Ishikawa (cell line): ENCODE data around the gene MNX1.

ENCODE experiments used
- CEBPB ChIP-seq: IDR thresholded peaks from 2 replicates; pipeline ENCODE4 v1.6.1; 2012
- CREB1 ChIP-seq: IDR thresholded peaks from 2 replicates; pipeline ENCODE4 v1.6.1; 2012; ENCODE audit warnings: low read depth
- EP300 ChIP-seq: IDR thresholded peaks from 2 replicates; pipeline ENCODE4 v1.6.1; 2012; ENCODE audit warnings: borderline replicate concordance
- FOXM1 ChIP-seq: IDR thresholded peaks from 2 replicates; pipeline ENCODE4 v1.6.1; 2012; ENCODE audit warnings: low read depth, borderline replicate concordance
- NFIC ChIP-seq: IDR thresholded peaks from 2 replicates; pipeline ENCODE4 v1.6.1; 2012
- RAD21 ChIP-seq: IDR thresholded peaks from 2 replicates; pipeline ENCODE4 v1.6.1; 2012; ENCODE audit warnings: low read depth
- TAF1 ChIP-seq: IDR thresholded peaks from 2 replicates; pipeline ENCODE4 v1.6.1; 2012; ENCODE audit warnings: low read depth, mild to moderate bottlenecking
- TCF12 ChIP-seq: IDR thresholded peaks from 2 replicates; pipeline ENCODE4 v1.6.1; 2012; ENCODE audit warnings: low read depth
- TEAD4 ChIP-seq: IDR thresholded peaks from 2 replicates; pipeline ENCODE4 v1.6.1; 2012
- YY1 ChIP-seq: IDR thresholded peaks from 2 replicates; pipeline ENCODE4 v1.6.1; 2012; ENCODE audit warnings: low read depth
- ZBTB7A ChIP-seq: IDR thresholded peaks from 2 replicates; pipeline ENCODE4 v1.6.1; 2012; ENCODE audit warnings: low read depth
- TF ChIP-seq, protein P1 (sequence below): IDR thresholded peaks from 2 replicates; pipeline ENCODE4 v1.6.1; 2012
- TF ChIP-seq, protein P2 (sequence below): IDR thresholded peaks from 2 replicates; pipeline ENCODE4 v1.6.1; 2012
- TF ChIP-seq, protein P3 (sequence below): IDR thresholded peaks from 2 replicates; pipeline ENCODE4 v1.6.1; 2012; ENCODE audit warnings: low read depth, mild to moderate bottlenecking

MNX1 gene

DNA sequence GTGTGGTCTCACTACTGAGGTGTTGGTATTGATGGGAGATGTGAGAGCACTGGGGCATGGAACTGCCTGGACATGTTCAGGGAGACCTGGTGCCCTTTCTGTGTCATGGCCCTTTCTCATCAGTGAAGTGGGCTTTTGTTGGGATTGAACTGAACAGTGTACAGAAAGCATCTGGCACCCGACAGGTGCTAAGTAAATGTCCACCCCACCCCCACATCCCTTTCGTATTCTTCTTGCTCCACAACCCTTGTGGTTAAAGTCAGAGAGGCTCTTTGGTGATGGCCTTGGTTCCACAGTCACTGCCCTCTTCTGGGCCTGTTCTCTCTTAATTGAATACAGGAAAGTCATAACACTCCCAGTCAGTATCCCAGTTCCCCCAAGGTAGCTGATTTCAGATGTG is 55.5 kb downstream of the MNX1 start:
- TF ChIP-seq CREB1 (no peak), CEBPB (no peak), ZBTB7A (no peak), TAF1 (no peak), YY1 (no peak), NFIC (no peak), TEAD4 (no peak), TCF12 (no peak), RAD21 (no peak), EP300 (no peak), FOXM1 (no peak)
- TF ChIP-seq, protein P1, sequence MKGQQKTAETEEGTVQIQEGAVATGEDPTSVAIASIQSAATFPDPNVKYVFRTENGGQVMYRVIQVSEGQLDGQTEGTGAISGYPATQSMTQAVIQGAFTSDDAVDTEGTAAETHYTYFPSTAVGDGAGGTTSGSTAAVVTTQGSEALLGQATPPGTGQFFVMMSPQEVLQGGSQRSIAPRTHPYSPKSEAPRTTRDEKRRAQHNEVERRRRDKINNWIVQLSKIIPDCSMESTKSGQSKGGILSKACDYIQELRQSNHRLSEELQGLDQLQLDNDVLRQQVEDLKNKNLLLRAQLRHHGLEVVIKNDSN, result no peak
- TF ChIP-seq, protein P2, sequence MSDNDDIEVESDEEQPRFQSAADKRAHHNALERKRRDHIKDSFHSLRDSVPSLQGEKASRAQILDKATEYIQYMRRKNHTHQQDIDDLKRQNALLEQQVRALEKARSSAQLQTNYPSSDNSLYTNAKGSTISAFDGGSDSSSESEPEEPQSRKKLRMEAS, result no peak
- TF ChIP-seq, protein P3, sequence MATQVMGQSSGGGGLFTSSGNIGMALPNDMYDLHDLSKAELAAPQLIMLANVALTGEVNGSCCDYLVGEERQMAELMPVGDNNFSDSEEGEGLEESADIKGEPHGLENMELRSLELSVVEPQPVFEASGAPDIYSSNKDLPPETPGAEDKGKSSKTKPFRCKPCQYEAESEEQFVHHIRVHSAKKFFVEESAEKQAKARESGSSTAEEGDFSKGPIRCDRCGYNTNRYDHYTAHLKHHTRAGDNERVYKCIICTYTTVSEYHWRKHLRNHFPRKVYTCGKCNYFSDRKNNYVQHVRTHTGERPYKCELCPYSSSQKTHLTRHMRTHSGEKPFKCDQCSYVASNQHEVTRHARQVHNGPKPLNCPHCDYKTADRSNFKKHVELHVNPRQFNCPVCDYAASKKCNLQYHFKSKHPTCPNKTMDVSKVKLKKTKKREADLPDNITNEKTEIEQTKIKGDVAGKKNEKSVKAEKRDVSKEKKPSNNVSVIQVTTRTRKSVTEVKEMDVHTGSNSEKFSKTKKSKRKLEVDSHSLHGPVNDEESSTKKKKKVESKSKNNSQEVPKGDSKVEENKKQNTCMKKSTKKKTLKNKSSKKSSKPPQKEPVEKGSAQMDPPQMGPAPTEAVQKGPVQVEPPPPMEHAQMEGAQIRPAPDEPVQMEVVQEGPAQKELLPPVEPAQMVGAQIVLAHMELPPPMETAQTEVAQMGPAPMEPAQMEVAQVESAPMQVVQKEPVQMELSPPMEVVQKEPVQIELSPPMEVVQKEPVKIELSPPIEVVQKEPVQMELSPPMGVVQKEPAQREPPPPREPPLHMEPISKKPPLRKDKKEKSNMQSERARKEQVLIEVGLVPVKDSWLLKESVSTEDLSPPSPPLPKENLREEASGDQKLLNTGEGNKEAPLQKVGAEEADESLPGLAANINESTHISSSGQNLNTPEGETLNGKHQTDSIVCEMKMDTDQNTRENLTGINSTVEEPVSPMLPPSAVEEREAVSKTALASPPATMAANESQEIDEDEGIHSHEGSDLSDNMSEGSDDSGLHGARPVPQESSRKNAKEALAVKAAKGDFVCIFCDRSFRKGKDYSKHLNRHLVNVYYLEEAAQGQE, result no peak
